CD4-positive, alpha-beta T cell treated with Interleukin-12 subunit alpha and Interleukin-12 subunit beta, for 1 hour (primary cell): Measurements from ENCODE around the gene FHL2.
"Not testable (repeated sequence)": the region's sequence is repeated elsewhere in the genome, so short reads cannot be mapped to it uniquely, and the experiment has no call there.

ENCODE experiments used
- DNase-seq: peaks from one replicate; pipeline ENCODE4 v3.0.0-alpha.2; 2020

FHL2 gene

GRCh38 chr2:105398336-105399206, at the start of gene FHL2:
Gene FHL2, minus strand, starts transcription at chr2:105399051. Its CDS starts 12,535 bp downstream, at chr2:105386516.
- peak; percentile 70 for DNase-seq

DNA sequence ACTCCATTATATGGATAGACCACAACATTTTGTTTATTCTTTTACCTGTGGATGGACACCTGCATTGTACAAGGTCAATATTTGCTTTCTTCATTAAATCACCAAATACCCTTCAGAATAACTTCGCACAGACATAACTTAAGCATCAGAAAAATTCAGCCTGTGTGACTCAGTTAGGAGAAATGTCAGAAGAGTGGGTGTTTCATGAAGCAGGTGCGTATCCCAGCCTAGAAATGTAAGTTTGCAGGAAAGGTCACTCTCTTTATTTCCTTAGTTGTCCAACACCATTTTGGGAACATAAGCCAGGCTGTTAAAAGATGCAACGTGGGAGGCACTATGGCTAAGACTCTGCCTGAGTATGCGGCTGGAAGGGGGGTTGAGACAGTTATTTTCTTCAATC, 48.6 kb upstream of the FHL2 start:
- DNase-seq, result no peak

- no peak for DNase-seq
Observed at GRCh38 chr2:105446501-105446900, 47.6 kb upstream of the FHL2 start.

DNA sequence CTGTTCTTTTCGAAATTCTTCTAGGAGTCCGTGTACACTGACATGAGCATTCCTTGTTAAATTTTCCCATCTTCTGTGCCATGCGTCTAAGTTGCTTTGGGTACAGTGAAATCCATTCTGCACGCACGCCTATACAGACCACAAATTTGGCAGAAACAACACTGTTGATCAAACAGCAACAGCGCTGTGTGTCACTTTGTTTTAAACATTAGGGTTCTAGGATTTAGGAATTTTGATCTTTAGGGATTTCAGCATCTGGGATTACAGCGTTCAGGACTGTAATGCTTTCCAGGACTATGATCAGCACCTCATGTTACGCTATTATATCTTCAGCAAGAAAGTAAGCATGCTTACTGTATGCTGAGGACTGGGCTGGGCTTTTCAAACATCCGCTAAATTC, 47.1 kb upstream of the FHL2 start:
- no peak for DNase-seq

DNA sequence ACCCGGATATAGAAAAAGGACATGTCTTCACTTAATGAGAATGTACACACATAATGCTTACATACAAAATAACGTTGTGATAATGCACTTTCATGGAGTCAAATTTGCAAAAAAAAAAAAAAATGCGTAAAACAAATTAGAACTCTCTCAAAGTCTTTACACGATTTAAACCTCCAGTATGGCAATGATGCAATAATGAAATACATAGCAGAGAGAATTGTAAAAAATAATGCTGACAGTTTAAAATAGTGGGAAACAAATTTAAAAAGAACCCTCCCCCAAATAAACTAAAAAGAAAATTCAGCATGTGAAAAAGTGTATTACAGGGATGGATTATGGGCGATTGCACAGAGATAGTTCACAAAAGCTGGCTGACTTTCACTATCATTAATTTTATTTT, 46.6 kb upstream of the FHL2 start:
- DNase-seq, result no peak

DNA sequence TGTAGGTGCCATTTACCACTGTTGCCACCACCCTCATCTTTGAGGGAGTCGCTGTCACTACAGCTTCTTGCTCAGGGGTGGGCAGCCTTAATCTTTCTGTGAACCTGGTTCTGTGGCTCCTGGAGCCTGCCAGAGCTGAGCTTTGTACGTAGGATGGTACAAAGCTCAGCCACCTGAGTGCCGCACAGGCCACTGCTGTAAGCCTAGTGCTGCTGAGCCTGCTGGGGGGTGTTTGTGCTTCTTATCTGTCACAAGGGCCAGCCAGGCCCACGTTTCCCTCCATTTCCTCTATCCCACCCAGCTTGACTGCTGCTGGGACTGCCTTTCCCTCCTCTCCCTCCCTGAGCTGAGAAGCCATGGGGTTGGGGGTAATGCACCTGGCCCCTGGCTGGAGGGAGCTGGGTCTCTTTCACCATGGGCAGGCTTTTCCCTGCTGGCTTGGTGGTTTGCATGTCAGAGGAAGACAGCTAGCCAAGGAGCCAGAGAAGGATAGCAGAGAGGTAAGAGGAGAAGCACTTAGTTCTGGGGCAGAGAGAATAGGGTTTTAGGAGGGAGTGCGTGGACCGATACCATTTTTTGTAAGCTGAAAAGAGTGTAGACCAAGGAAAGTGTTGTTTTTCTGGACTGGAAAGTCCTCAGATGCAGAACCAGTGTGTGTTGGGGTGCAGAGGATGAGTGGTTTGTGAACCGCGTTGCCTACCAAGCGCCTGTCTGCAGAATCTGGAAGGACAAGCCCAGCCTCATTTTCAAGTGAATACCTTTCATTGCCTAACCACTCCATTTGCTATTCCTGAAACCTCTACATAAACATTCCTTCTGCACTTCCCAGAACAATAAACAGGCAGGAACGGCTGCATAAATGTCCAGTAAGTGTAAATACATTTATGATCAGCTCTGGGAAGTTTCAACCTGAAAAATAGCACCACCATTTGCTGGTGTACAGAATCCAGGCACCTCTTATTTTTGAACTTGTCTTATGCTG, 45.1 kb upstream of the FHL2 start:
- no peak for DNase-seq

DNA sequence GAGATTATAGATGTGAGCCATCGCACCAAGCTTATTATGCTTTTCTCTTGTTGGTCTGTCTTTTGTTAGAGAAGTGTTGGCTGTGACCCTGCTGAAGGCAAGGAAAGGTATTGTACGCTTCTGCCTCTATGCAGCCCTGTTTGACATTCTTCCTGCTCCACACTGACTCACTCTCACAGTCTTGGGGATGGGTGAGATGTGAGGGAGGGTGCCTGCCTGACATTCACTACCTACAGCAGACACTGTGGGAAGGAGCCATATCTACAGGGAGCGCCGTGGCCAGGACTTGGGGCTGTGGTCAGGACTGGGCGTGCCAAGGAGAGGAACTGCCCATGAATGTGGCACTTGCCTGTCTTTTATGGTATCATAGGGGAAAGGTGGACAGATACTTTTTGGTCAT, 43.9 kb upstream of the FHL2 start:
- no peak for DNase-seq

DNA sequence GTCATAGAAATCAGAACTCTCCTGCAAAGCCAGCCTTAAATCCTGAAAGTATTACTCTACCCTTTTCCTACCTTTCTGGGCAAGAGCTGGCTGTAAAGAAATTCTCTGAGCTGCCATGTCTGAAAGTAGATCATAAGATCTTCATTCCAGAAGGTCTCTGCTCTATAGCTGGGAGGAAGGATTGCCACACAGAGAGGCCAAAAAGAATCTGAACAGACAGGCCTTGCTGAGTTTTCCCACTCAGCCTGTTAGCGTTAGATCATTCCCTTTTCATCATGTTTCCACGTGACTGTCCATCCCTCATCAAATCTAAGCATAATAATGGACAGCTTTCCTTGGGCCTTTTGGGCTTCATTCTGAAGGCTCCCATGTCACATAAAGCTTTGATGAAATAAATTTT, 43.2 kb upstream of the FHL2 start:
- DNase-seq, result no peak

GRCh38 chr2:105439141-105439540, 40.3 kb upstream of the FHL2 start:
- DNase-seq, result no peak

GRCh38 chr2:105438104-105438929, 39.5 kb upstream of the FHL2 start:
- DNase-seq, result no peak

- DNase-seq, result no peak
Observed at GRCh38 chr2:105437708-105438103, 38.9 kb upstream of the FHL2 start.

DNA sequence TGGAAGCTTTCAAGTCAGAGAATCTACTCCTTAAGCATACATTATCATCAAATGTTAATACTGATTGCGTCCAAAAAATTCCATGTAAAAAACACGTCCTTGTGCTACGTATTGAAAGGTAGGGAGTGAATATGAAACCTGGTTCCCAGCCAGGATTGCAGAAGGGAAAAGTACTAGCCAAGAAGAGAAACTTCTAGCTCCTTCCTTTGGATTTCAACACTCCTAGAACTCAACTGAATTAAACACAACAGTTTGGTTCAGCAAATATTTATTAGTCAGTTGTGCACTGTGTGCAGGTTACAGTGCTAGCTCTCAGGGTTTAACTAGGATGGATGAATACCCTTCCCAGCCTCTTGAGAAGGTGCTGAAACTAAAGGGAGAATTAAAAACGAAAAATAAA, 33.9 kb upstream of the FHL2 start:
- DNase-seq, result no peak

DNA sequence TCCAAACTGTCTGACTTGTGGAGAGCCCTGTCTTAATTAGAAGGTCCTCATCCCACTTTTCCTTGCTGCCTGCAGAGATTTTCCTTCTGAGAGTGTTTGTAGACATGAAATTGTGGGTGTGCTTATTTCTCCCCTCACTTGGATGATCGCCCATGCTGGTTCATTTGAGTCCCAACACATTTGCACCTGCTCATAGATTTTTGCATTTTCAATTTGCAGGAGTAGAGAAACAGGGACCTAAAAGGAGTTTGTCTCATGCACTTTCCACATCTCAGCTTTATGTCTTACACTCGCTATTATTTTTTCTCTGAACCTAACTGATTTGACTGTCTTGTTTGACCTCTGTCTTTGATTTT, 33.2 kb upstream of the FHL2 start:
- no peak for DNase-seq

- DNase-seq, result no peak
Observed at GRCh38 chr2:105431367-105432043, 32.7 kb upstream of the FHL2 start.

- no peak for DNase-seq
Observed at GRCh38 chr2:105428387-105429018, 29.7 kb upstream of the FHL2 start.

DNA sequence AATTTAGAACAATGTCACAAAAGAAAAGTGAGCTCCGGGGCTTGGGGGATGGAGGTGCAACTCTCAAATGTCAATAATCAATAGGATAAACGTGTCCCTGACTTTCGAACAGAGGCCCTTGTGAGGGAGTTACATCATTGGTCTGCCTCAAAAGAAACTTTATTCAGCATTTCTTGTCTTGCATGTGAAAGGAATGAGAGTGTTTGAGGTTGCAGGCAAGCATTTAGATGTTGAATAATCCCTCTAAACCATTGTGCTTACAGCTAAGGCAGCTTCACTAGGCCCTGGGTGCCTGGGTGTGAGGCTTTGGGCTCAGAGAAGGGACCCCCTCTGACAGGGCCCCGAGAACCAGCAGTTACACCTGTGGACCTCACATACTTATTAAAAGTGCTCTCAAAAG, 28.6 kb upstream of the FHL2 start:
- DNase-seq, result no peak

DNA sequence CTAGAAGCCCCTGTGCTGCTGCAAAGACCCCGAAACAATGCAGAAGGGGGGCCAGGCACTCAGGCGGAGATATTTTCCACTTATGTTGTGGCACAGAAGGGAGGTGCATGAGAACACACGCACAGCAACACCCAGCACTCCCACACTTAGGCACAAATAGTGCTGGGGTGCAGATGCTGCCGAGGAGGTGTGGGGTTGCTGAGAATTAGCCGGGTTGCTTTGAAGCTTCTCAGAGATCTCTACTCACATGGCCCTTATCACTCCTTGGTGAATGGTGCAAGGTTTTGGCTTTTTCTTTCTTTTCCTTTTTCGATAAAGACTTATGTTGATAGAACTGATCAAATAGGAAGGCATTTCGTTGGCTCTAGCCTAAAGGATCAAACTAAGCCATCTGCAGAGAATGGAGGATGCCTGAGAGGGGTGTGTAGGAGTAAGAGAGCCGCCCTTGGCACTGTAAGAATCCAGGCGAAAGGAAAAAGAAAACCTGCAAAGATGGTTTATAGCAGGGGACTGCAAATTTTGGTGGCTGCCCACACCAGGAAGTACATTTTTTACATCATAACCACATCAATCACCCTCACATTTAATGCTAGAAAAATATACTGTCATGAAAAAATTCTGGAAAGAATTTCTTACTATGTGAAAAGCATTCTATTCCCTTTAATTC, 27.9 kb upstream of the FHL2 start:
- no peak for DNase-seq

GRCh38 chr2:105425936-105426625, 27.2 kb upstream of the FHL2 start:
- DNase-seq, result no peak

GRCh38 chr2:105424836-105425235, 26.0 kb upstream of the FHL2 start:
- DNase-seq, result not testable (repeated sequence)

GRCh38 chr2:105422801-105423200, 23.9 kb upstream of the FHL2 start:
- DNase-seq, result no peak

- no peak for DNase-seq
Observed at GRCh38 chr2:105421053-105421452, 22.2 kb upstream of the FHL2 start.
